Measurements from ENCODE around the gene BABAM1.

Gene BABAM1

GRCh38 chr19:17266975-17267788 lies at the start of gene BABAM1:
TSS of gene BABAM1 (plus strand) at chr19:17267443. CDS start at chr19:17268807, 1,364 bp downstream.
- DNase-seq (ENCODE audit: low read depth), result peak; percentile 99

GRCh38 chr19:17219286-17219685 lies 48.0 kb upstream of the BABAM1 start:
- DNase-seq (ENCODE audit: low read depth), result no peak

GRCh38 chr19:17220207-17220758 lies 47.0 kb upstream of the BABAM1 start:
- peak; percentile 24 for DNase-seq (ENCODE audit: low read depth)

GRCh38 chr19:17225053-17225452 lies 42.2 kb upstream of the BABAM1 start:
- no peak for DNase-seq (ENCODE audit: low read depth)

- DNase-seq (ENCODE audit: low read depth), result peak; percentile 88
These were observed 41.0 kb upstream of the BABAM1 start, which contains the start of gene OCEL1 for GRCh38 chr19:17226002-17226933. TSS of gene OCEL1 (plus strand) at chr19:17226226. CDS start at chr19:17226248, 22 bp downstream.

GRCh38 chr19:17227798-17228367 lies 39.4 kb upstream of the BABAM1 start:
- no peak for DNase-seq (ENCODE audit: low read depth)

- no peak for DNase-seq (ENCODE audit: low read depth)
These were observed 37.4 kb upstream of the BABAM1 start for GRCh38 chr19:17229890-17230289.

GRCh38 chr19:17232258-17232657 lies 35.0 kb upstream of the BABAM1 start:
- DNase-seq (ENCODE audit: low read depth), result no peak

GRCh38 chr19:17234911-17235299 lies 32.3 kb upstream of the BABAM1 start:
- DNase-seq (ENCODE audit: low read depth), result no peak

GRCh38 chr19:17235300-17235970 lies 31.8 kb upstream of the BABAM1 start:
- no peak for DNase-seq (ENCODE audit: low read depth)

- no peak for DNase-seq (ENCODE audit: low read depth)
These were observed 31.1 kb upstream of the BABAM1 start for GRCh38 chr19:17235971-17236777.

GRCh38 chr19:17236811-17237543 lies 30.3 kb upstream of the BABAM1 start:
- DNase-seq (ENCODE audit: low read depth), result no peak

GRCh38 chr19:17237747-17238706 lies 29.2 kb upstream of the BABAM1 start:
- no peak for DNase-seq (ENCODE audit: low read depth)

- DNase-seq (ENCODE audit: low read depth), result no peak
These were observed 27.0 kb upstream of the BABAM1 start for GRCh38 chr19:17240062-17240752.

- DNase-seq (ENCODE audit: low read depth), result no peak
These were observed 26.3 kb upstream of the BABAM1 start for GRCh38 chr19:17240826-17241399.

- no peak for DNase-seq (ENCODE audit: low read depth)
These were observed 24.6 kb upstream of the BABAM1 start for GRCh38 chr19:17242431-17243208.

Measured in GM04503 (cell line).